Measurements from ENCODE around the gene COL9A1. TPM values are rescaled to one million over a fixed set of nuclear protein-coding genes. Genes with fewer than 3 reads are reported as not detected.

The COL9A1 gene
- total and polyA plus RNA-seq, 7 donors = 0.03 to 0.10 TPM; not detected in 5

DNA sequence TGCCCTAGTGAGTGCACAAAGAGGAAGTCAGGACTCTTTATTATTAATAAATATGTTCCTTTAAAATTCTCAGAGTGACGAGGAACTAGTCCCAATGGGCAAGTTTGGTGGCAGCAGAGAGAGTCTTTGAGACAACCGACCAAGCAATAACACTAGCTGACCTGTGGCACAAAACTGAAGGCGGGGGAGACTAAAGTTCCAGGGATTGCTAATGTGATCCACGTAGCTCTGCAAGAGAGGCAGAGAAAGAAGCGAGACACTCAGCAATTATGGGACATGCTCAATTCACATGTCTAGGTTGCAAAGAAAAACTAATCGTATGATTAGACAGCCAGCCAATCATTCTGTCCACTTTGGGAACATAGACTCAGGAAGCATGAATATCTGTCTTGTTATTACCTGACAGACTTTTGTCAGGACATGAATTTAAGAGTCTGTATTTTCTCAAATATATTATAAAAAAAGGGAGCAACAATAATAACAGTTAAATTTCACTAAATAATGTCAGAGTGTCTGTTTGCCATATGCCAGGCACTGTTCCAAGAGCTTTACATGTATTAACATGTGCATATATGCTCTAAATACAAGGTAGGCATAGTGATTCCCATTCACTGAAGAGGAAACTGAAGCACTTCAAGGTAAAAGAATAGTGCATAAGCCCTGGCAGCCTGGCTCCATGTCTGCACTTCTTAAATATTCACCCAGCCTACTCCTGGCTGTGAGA, 81.0 kb downstream of the COL9A1 start:
- H3K36me3 ChIP-seq (ENCODE audit: insufficient read depth in 1 of 2, low read depth in 1 of 2) = no peaks in the 10 kb centered on the region
- intact Hi-C loops (cut with DNase I) = loop anchor here (5.0 to 10.0 kb wide), 2 partner anchors 145 to 793 kb away; no protein-coding TSS in a partner anchor
- TF ChIP-seq, protein P1, sequence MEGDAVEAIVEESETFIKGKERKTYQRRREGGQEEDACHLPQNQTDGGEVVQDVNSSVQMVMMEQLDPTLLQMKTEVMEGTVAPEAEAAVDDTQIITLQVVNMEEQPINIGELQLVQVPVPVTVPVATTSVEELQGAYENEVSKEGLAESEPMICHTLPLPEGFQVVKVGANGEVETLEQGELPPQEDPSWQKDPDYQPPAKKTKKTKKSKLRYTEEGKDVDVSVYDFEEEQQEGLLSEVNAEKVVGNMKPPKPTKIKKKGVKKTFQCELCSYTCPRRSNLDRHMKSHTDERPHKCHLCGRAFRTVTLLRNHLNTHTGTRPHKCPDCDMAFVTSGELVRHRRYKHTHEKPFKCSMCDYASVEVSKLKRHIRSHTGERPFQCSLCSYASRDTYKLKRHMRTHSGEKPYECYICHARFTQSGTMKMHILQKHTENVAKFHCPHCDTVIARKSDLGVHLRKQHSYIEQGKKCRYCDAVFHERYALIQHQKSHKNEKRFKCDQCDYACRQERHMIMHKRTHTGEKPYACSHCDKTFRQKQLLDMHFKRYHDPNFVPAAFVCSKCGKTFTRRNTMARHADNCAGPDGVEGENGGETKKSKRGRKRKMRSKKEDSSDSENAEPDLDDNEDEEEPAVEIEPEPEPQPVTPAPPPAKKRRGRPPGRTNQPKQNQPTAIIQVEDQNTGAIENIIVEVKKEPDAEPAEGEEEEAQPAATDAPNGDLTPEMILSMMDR (IDR thresholded peaks at IDR 0.05) = no peak
- WGBS, 3 donors = 65 to 74% (median 65%) methylated on average over 6 of the region's 6 CpGs
- no peak overlapping the region for H3K27ac ChIP-seq
- no peak for DNase-seq
- H3K9me3 ChIP-seq = no peaks in the 10 kb centered on the region
- H3K4me3 ChIP-seq = no peak overlapping the region
- H3K4me1 ChIP-seq = no peaks in the 10 kb centered on the region
- H3K27me3 ChIP-seq (ENCODE audit: insufficient read depth in 3 of 3, low read length in 2 of 3) = no peaks in the 10 kb centered on the region
- no peak for ATAC-seq

DNA sequence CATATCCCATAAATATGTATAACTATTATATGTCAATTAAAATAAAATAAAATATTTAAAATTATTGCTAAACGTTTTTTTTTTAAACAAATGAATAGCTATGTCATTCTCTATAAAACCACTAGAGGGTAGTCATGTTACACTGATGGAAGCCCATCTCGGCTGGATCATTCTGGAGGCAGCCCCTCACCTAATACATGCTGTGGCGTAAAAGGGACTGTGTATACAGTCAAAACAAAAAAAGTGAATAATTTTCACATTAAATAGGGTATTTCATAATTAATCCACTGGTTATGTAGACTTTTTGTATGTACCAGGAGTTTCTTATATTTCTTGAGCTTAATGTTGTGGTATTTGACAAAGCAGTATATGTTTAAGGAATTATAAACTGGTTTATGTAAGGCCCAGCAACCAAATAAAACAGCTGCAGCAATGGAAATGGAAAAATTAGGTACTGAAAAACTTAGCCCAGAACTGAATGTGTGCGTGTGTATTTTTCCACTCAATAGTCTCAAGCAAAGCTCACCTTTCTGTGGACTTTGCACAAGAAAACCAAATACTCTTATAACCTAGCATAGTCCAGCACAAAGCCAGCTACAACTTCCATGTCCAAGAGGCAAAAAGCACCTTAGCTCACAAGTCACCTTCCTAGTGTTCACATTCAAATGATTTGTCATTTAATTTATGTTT, 81.7 kb downstream of the COL9A1 start:
- TF ChIP-seq, protein P1 (IDR thresholded peaks at IDR 0.05) = peak; percentile 73
- no peaks in the 10 kb centered on the region for H3K27me3 ChIP-seq (ENCODE audit: insufficient read depth in 3 of 3, low read length in 2 of 3)
- ATAC-seq (no peak), DNase-seq (no peak)
- no peak overlapping the region for H3K27ac ChIP-seq
- intact Hi-C loops (cut with DNase I) = loop anchor here (5.0 to 10.0 kb wide), 2 partner anchors 146 to 794 kb away; no protein-coding TSS in a partner anchor
- H3K4me1 ChIP-seq = no peaks in the 10 kb centered on the region
- H3K4me3 ChIP-seq = no peak overlapping the region
- H3K36me3 ChIP-seq (ENCODE audit: insufficient read depth in 1 of 2, low read depth in 1 of 2) = no peaks in the 10 kb centered on the region
- 18 to 25% (median 23%) methylated on average over 4 of the region's 4 CpGs for WGBS, 3 donors
- no peaks in the 10 kb centered on the region for H3K9me3 ChIP-seq

DNA sequence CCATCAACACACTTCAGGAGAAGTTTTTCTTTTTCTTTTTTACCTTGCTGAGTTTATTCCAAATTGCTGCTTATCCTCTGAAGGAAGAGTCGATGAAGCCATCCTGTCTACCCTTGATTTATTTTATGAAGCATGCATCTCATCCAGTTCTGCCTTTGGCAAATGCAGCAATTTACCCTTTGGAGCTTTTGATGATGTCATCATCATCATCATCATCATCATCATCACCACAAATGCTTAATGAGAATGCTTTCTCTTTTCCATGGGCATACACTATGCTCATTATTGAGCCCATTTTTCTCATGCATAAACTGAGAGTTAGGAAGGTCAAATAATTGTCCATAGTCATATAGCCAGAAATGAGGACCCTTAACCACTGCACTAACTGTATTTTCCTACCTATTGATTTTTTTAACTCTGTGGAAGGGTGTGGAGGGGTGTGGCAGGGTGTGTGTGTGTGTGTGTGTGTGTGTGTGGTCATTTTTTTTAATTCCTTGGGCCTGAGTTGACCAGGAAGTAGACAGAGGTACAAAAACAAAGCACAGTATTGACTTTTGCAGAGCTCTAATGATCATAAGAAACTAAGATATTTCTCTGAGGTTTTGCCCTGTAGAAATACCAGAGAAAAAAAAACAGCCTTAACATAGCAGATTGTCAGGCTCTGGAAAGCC, 82.8 kb downstream of the COL9A1 start:
- no peaks in the 10 kb centered on the region for H3K36me3 ChIP-seq (ENCODE audit: insufficient read depth in 1 of 2, low read depth in 1 of 2)
- H3K4me3 ChIP-seq = no peak overlapping the region
- no peaks in the 10 kb centered on the region for H3K9me3 ChIP-seq
- H3K27me3 ChIP-seq (ENCODE audit: insufficient read depth in 3 of 3, low read length in 2 of 3) = no peaks in the 10 kb centered on the region
- WGBS, 3 donors = 74 to 82% (median 80%) methylated on average over 1 of the region's 1 CpG
- no peak overlapping the region for H3K27ac ChIP-seq
- intact Hi-C loops (cut with DNase I) = loop anchor here (2.0 to 10.0 kb wide), 3 partner anchors 147 to 795 kb away; no protein-coding TSS in a partner anchor
- DNase-seq = no peak
- no peak for ATAC-seq
- TF ChIP-seq, protein P1 (IDR thresholded peaks at IDR 0.05) = no peak
- no peaks in the 10 kb centered on the region for H3K4me1 ChIP-seq

DNA sequence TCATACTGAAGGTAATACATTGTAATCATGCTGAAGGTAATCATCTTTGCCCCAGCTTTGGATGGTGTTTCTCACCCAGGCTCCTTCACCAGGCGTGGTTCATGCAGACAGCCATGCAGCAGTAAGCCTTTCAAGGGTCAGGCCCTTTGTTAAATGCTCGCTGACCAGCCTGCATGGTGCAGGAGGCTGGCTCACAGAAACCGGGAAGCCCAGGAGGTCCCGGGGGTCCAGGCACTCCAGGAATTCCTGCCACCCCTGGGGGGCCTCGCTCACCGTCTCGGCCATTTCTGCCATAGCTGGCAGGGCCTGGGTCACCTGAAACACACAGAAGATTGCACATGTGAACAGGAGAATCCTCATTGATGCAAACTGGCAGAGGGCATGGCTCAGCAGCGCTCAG, 86.1 kb downstream of the COL9A1 start:
- WGBS, 3 donors = 60 to 61% (median 61%) methylated on average over 8 of the region's 8 CpGs
- DNase-seq (no peak), ATAC-seq (no peak)
- TF ChIP-seq, protein P1 (IDR thresholded peaks at IDR 0.05) = no peak
- H3K9me3 ChIP-seq = no peaks in the 10 kb centered on the region
- no peaks in the 10 kb centered on the region for H3K4me1 ChIP-seq
- no peak overlapping the region for H3K4me3 ChIP-seq
- intact Hi-C loops (cut with DNase I) = no loop called here
- no peak overlapping the region for H3K27ac ChIP-seq
- H3K27me3 ChIP-seq (ENCODE audit: insufficient read depth in 3 of 3, low read length in 2 of 3) = peaks cover 0 to under 1% (median 0%) of the 10 kb centered on the region in 3 donors
- no peaks in the 10 kb centered on the region for H3K36me3 ChIP-seq (ENCODE audit: insufficient read depth in 1 of 2, low read depth in 1 of 2)
